ENCODE data around the gene ACTN1.
A peak's percentile ranks its signal among the peaks of the same experiment; 100 is the strongest.

Gene ACTN1

GRCh38 chr14:68919129-68919927 lies 59.8 kb downstream of the ACTN1 start:
- DNase-seq (ENCODE audit: low read depth in 2 of 2, low spot score in 1 of 2) = no peak

GRCh38 chr14:68918612-68919011 lies 60.5 kb downstream of the ACTN1 start:
- DNase-seq (ENCODE audit: low read depth in 2 of 2, low spot score in 1 of 2) = no peak

- DNase-seq (ENCODE audit: low read depth in 2 of 2, low spot score in 1 of 2) = no peak
These were observed 62.7 kb downstream of the ACTN1 start for GRCh38 chr14:68916358-68916941.

- DNase-seq (ENCODE audit: low read depth in 2 of 2, low spot score in 1 of 2) = no peak
These were observed 65.6 kb downstream of the ACTN1 start for GRCh38 chr14:68913516-68913915.

GRCh38 chr14:68911594-68912227 lies 67.4 kb downstream of the ACTN1 start:
- DNase-seq (ENCODE audit: low read depth in 2 of 2, low spot score in 1 of 2) = peak; percentile 48 to 71

- no peak for DNase-seq (ENCODE audit: low read depth in 2 of 2, low spot score in 1 of 2)
These were observed 68.6 kb downstream of the ACTN1 start for GRCh38 chr14:68910540-68910939.

- DNase-seq (ENCODE audit: low read depth in 2 of 2, low spot score in 1 of 2) = no peak
These were observed 70.3 kb downstream of the ACTN1 start for GRCh38 chr14:68908803-68909202.

- no peak for DNase-seq (ENCODE audit: low read depth in 2 of 2, low spot score in 1 of 2)
These were observed 70.9 kb downstream of the ACTN1 start for GRCh38 chr14:68908201-68908600.

- no peak for DNase-seq (ENCODE audit: low read depth in 2 of 2, low spot score in 1 of 2)
These were observed 72.7 kb downstream of the ACTN1 start for GRCh38 chr14:68906439-68906838.

GRCh38 chr14:68905107-68905895 lies 73.8 kb downstream of the ACTN1 start:
- no peak for DNase-seq (ENCODE audit: low read depth in 2 of 2, low spot score in 1 of 2)

- no peak for DNase-seq (ENCODE audit: low read depth in 2 of 2, low spot score in 1 of 2)
These were observed 76.7 kb downstream of the ACTN1 start for GRCh38 chr14:68902357-68902756.

GRCh38 chr14:68899033-68899603 lies 80.0 kb downstream of the ACTN1 start:
- no peak for DNase-seq (ENCODE audit: low read depth in 2 of 2, low spot score in 1 of 2)

GRCh38 chr14:68898248-68899032 lies 80.7 kb downstream of the ACTN1 start:
- DNase-seq (ENCODE audit: low read depth in 2 of 2, low spot score in 1 of 2) = no peak

GRCh38 chr14:68897559-68898155 lies 81.4 kb downstream of the ACTN1 start:
- DNase-seq (ENCODE audit: low read depth in 2 of 2, low spot score in 1 of 2) = no peak

- no peak for DNase-seq (ENCODE audit: low read depth in 2 of 2, low spot score in 1 of 2)
These were observed 83.0 kb downstream of the ACTN1 start for GRCh38 chr14:68896132-68896531.

- no peak for DNase-seq (ENCODE audit: low read depth in 2 of 2, low spot score in 1 of 2)
These were observed 84.0 kb downstream of the ACTN1 start for GRCh38 chr14:68894802-68895703.

GRCh38 chr14:68894123-68894522 lies 85.0 kb downstream of the ACTN1 start:
- no peak for DNase-seq (ENCODE audit: low read depth in 2 of 2, low spot score in 1 of 2)

- DNase-seq (ENCODE audit: low read depth in 2 of 2, low spot score in 1 of 2) = no peak
These were observed 85.5 kb downstream of the ACTN1 start for GRCh38 chr14:68893566-68893965.

- no peak for DNase-seq (ENCODE audit: low read depth in 2 of 2, low spot score in 1 of 2)
These were observed 86.1 kb downstream of the ACTN1 start for GRCh38 chr14:68892961-68893360.

Data from stimulated activated CD8-positive, alpha-beta memory T cell treated with anti-CD3 and anti-CD28 coated beads, Interleukin-4, amount 100 ng/mL, for 4 hours (primary cell).